IMR-90 (cell line): ENCODE measurements around the gene ZBP1. TPM values are rescaled to one million over a fixed set of nuclear protein-coding genes. Genes with fewer than 3 reads are reported as not detected.

Experiments used
- ATAC-seq: fragments of 200-7000 bp; cut with Tn5 transposase; 2 replicates; pipeline ENCODE4 v1.9.1; 2020; ENCODE audit warnings: low read depth, mild to moderate bottlenecking, moderate library complexity
- BruUV-seq: library from RNA; stranded (reverse); fragments of 400-500 nt; replicated peaks from 2 replicates; lab custom pipeline; 2021; lab: Mats Ljungman, UMichigan
- CTCF ChIA-PET: fragments of 300-600 bp; formaldehyde crosslinking; extraction: SDS; loops from one replicate; lab custom pipeline; 2021; ENCODE audit warnings: antibody characterized with exemption; lab: Yijun Ruan, JAX
- POLR2A ChIA-PET: fragments of 300-600 bp; sonication (Branson Sonifier 250); formaldehyde crosslinking; loops from one replicate; lab custom pipeline; 2022; ENCODE audit warnings: antibody characterized with exemption; ENCODE audit not compliant: unreplicated experiment; lab: Charles Lee
- DNase-seq: peaks from one replicate; pipeline ENCODE4 v3.0.0; 2013
- H2AFZ ChIP-seq: replicated peaks from 2 replicates; pipeline ENCODE3; 2013; ENCODE audit warnings: low read length, mild to moderate bottlenecking; ENCODE audit not compliant: poor library complexity
- H2AK5ac ChIP-seq: 2 replicates; pipeline ENCODE4 v1.6.1; 2013; ENCODE audit warnings: low read depth, low read length, inconsistent platforms
- H2AK9ac ChIP-seq: replicated peaks from 2 replicates; pipeline ENCODE3; 2013; ENCODE audit warnings: mild to moderate bottlenecking, low read depth, low read length, moderate library complexity; ENCODE audit not compliant: poor library complexity
- H2BK120ac ChIP-seq: 2 replicates; pipeline ENCODE4 v1.6.1; 2013; ENCODE audit warnings: low read depth, low read length, inconsistent platforms
- H2BK15ac ChIP-seq: 3 replicates; pipeline ENCODE4 v1.6.1; 2013; ENCODE audit warnings: low read depth, low read length, inconsistent platforms
- H2BK20ac ChIP-seq: 2 replicates; pipeline ENCODE4 v1.6.1; 2013; ENCODE audit warnings: low read depth, mild to moderate bottlenecking, inconsistent platforms, low read length, moderate library complexity
- H2BK5ac ChIP-seq: 2 replicates; pipeline ENCODE4 v1.6.1; 2013; ENCODE audit warnings: mild to moderate bottlenecking, low read depth, low read length, inconsistent platforms; ENCODE audit not compliant: poor library complexity, severe bottlenecking
- H3K14ac ChIP-seq: replicated peaks from 2 replicates; pipeline ENCODE4 v1.6.1; 2013; ENCODE audit warnings: low read depth, low read length, inconsistent platforms
- H3K18ac ChIP-seq: 2 replicates; pipeline ENCODE4 v1.6.1; 2013; ENCODE audit warnings: low read depth, low read length, control low read depth
- H3K23ac ChIP-seq: 2 replicates; pipeline ENCODE4 v1.6.1; 2013; ENCODE audit warnings: low read depth, low read length, inconsistent platforms
- H3K27ac ChIP-seq: 2 replicates; pipeline ENCODE4 v1.5.1; 2013; ENCODE audit warnings: mild to moderate bottlenecking, control low read depth, low read length; ENCODE audit not compliant: insufficient read depth
- H3K27me3 ChIP-seq: 2 replicates; pipeline ENCODE4 v1.6.1; 2013; ENCODE audit warnings: low read length; ENCODE audit not compliant: control insufficient read depth, insufficient read depth
- H3K36me3 ChIP-seq: 2 replicates; pipeline ENCODE4 v1.6.1; 2013; ENCODE audit warnings: low read length, mixed read lengths; ENCODE audit not compliant: control insufficient read depth, insufficient read depth
- H3K4ac ChIP-seq: 2 replicates; pipeline ENCODE4 v1.6.1; 2013; ENCODE audit warnings: low read depth, low read length, inconsistent platforms
- H3K4me1 ChIP-seq: 2 replicates; pipeline ENCODE4 v1.6.1; 2013; ENCODE audit warnings: low read length, mixed read lengths; ENCODE audit not compliant: control insufficient read depth, insufficient read depth
- H3K4me2 ChIP-seq: 2 replicates; pipeline ENCODE4 v1.6.1; 2013; ENCODE audit warnings: low read depth, mild to moderate bottlenecking, control low read depth, low read length, moderate library complexity
- H3K4me3 ChIP-seq: 2 replicates; pipeline ENCODE4 v1.5.1; 2013; ENCODE audit warnings: low read depth, mild to moderate bottlenecking, control low read depth, low read length, moderate library complexity; ENCODE audit not compliant: insufficient read depth
- H3K56ac ChIP-seq: 2 replicates; pipeline ENCODE4 v1.6.1; 2013; ENCODE audit warnings: low read length, inconsistent platforms; ENCODE audit not compliant: insufficient read depth; ENCODE audit errors: extremely low read depth
- H3K79me1 ChIP-seq, 2 experiments: 2 replicates each; pipeline ENCODE4 v1.6.1; 2013; ENCODE audit warnings: low read length in 2 of 2, inconsistent platforms in 1 of 2, low read depth in 1 of 2
- H3K9ac ChIP-seq: 2 replicates; pipeline ENCODE4 v1.6.1; 2013; ENCODE audit warnings: low read depth, low read length, control low read depth
- H3K9me1 ChIP-seq: 2 replicates; pipeline ENCODE4 v1.6.1; 2013; ENCODE audit warnings: low read length, inconsistent platforms; ENCODE audit not compliant: insufficient read depth
- H3K9me3 ChIP-seq: 2 replicates; pipeline ENCODE4 v1.6.1; 2013; ENCODE audit warnings: low read length; ENCODE audit not compliant: control insufficient read depth, insufficient read depth
- H4K20me1 ChIP-seq: 2 replicates; pipeline ENCODE4 v1.6.1; 2013; ENCODE audit warnings: low read length, inconsistent platforms; ENCODE audit not compliant: insufficient read depth
- H4K5ac ChIP-seq: 2 replicates; pipeline ENCODE4 v1.6.1; 2013; ENCODE audit warnings: mild to moderate bottlenecking, low read depth, low read length, control low read depth
- H4K8ac ChIP-seq, 2 experiments: 2 replicates each; pipeline ENCODE4 v1.6.1; 2013; ENCODE audit warnings: low read depth in 2 of 2, low read length in 2 of 2, control low read depth in 1 of 2, inconsistent platforms in 1 of 2
- H4K91ac ChIP-seq: 2 replicates; pipeline ENCODE4 v1.6.1; 2013; ENCODE audit warnings: low read depth, low read length, inconsistent platforms; ENCODE audit not compliant: insufficient read depth
- CHD1 ChIP-seq: IDR thresholded peaks from 2 replicates; pipeline ENCODE4 v1.6.1; 2012; ENCODE audit warnings: low read depth, low read length, improper control_type of control experiment
- MXI1 ChIP-seq: IDR thresholded peaks from 2 replicates; pipeline ENCODE4 v1.6.1; 2012; ENCODE audit warnings: low read depth, mild to moderate bottlenecking, low read length, moderate library complexity, borderline replicate concordance
- RAD21 ChIP-seq: IDR thresholded peaks from 2 replicates; pipeline ENCODE4 v1.6.1; 2012; ENCODE audit warnings: low read length, improper control_type of control experiment
- RCOR1 ChIP-seq: IDR thresholded peaks from 2 replicates; pipeline ENCODE4 v1.6.1; 2012; ENCODE audit warnings: mild to moderate bottlenecking, low read length, improper control_type of control experiment; ENCODE audit not compliant: insufficient replicate concordance
- SMC3 ChIP-seq: fragments of 150-350 bp; IDR thresholded peaks from 2 replicates; pipeline ENCODE4 v1.6.1; 2016; ENCODE audit warnings: low read depth, mild to moderate bottlenecking, antibody characterized with exemption, low read length, moderate library complexity
- WGBS, 2 experiments: methylation state at CpG; one replicate each; pipeline versions ENCODE4 v1.1.5 to v1.1.7; 2013; ENCODE audit warnings: missing lambda C conversion rate in 2 of 2; ENCODE audit not compliant: insufficient read length in 1 of 2; ENCODE audit errors: extremely low coverage in 2 of 2; 5-methylcytosine and 5-hydroxymethylcytosine counted together
- dilution Hi-C: fragments of 300-500 bp; cut with HindIII; formaldehyde crosslinking; loops from one replicate; pipeline ENCODE4 v1.14.3; 2018; ENCODE audit warnings: low sequenced_read_pairs; ENCODE audit not compliant: unreplicated experiment
- in situ Hi-C: fragments of 300-500 bp; cut with MboI; formaldehyde crosslinking; loops from 3 replicates; pipeline ENCODE4 v1.14.3; 2019; ENCODE audit warnings: low sequenced_read_pairs, inconsistent platforms, mixed read lengths
- intact Hi-C: fragments of 100-400 bp; cut with micrococcal nuclease; formaldehyde crosslinking; loops from 2 replicates; pipeline ENCODE4 v1.10.0; 2022
- polyA plus RNA-seq, 3 experiments: library from polyadenylated mRNA; depleted of rRNA; stranded (reverse); fragments of >200 nt; gene quantifications; 2 replicates each; pipeline ENCODE4 v1.2.3, GENCODE V29; 2012; ENCODE audit warnings: low replicate concordance in 1 of 3
- total RNA-seq: library from RNA; depleted of rRNA; stranded (reverse); fragments of >200 nt; gene quantifications from 2 replicates; pipeline ENCODE4 v1.2.3, GENCODE V29; 2012
- TF ChIP-seq, protein P1 (sequence below): conservative IDR thresholded peaks from 2 replicates; pipeline ENCODE4 v1.5.1; 2012; ENCODE audit warnings: mild to moderate bottlenecking, low read depth, low read length, improper control_type of control experiment

The ZBP1 gene
- total and polyA plus RNA-seq, 2 of the 4 experiments (the other 2 are of a cell fraction): not detected

DNA sequence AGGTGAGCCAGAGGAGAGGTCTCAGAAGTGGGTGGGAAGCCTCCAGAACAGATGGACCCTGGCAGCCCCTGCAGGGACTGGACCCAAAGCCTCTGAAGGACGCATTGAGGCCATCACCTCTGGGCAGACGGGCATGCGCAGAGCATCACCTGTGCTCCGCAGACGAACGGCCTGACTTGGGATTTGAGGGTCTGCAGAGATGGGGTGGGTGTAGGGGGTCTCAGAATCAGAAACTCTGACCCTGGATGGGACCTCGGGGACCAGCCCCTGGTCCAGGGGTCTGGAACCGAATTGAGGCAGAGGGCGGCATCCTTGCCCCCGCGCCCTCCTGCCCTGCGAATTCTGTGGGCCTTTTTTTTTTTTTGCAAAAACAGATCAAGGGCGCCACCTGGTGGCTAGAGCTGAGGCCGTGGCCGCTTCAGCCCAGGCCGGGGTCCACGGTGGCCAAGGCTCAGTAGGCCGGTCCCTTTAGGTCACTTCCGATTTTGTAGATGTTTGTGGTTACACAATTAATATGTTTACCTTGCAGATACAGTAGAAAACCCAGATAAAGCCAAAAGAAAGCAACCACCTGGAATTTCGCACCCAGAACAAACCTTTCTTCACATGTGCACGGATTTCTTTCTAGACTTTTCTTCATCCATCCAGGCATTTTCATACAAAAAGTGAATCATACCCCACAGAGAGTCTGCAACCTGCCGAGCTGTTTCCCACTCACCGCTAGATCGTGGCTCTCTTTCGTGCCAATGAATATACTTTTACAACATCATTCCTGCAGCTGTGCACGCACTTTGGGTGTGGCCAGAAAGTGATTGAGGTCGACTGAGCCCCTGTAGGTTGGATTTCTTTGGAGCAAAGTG, 25.9 kb downstream of the ZBP1 start:
- H2BK120ac ChIP-seq: no peak overlapping the region
- no peaks in the 10 kb centered on the region for H3K79me1 ChIP-seq
- H3K9me3 ChIP-seq: no peaks in the 10 kb centered on the region
- ChIA-PET POLR2A (no interaction called here), CTCF (interaction anchor here (0.6 to 1.7 kb wide), 5 partner anchors 79 to 610 kb away, joined by 3 to 10 read pairs (median 4); no protein-coding TSS in a partner anchor)
- H4K8ac ChIP-seq: no peak overlapping the region
- no peak overlapping the region for H2BK5ac ChIP-seq
- BruUV-seq: no TSS peak
- no peak overlapping the region for H3K23ac ChIP-seq
- H3K4me3 ChIP-seq: no peak overlapping the region
- peak; percentile 8 for DNase-seq
- no peak overlapping the region for H3K9ac ChIP-seq
- no peak overlapping the region for H3K4me2 ChIP-seq
- no peak overlapping the region for H2AK5ac ChIP-seq
- no peak overlapping the region for H2BK20ac ChIP-seq
- no peak overlapping the region for H3K27ac ChIP-seq
- dilution Hi-C loops (no loop called here), intact Hi-C loops (loop anchor here (1.0 kb wide), 1 partner anchor 80 kb away; no protein-coding TSS in a partner anchor), in situ Hi-C loops (loop anchor here (5.0 to 10.0 kb wide), 3 partner anchors 82 to 613 kb away; no protein-coding TSS in a partner anchor)
- no peak overlapping the region for H3K14ac ChIP-seq
- TF ChIP-seq SMC3 (peak; percentile 86), RAD21 (peak; percentile 64), CHD1 (no peak), RCOR1 (no peak), MXI1 (no peak)
- TF ChIP-seq, protein P1, sequence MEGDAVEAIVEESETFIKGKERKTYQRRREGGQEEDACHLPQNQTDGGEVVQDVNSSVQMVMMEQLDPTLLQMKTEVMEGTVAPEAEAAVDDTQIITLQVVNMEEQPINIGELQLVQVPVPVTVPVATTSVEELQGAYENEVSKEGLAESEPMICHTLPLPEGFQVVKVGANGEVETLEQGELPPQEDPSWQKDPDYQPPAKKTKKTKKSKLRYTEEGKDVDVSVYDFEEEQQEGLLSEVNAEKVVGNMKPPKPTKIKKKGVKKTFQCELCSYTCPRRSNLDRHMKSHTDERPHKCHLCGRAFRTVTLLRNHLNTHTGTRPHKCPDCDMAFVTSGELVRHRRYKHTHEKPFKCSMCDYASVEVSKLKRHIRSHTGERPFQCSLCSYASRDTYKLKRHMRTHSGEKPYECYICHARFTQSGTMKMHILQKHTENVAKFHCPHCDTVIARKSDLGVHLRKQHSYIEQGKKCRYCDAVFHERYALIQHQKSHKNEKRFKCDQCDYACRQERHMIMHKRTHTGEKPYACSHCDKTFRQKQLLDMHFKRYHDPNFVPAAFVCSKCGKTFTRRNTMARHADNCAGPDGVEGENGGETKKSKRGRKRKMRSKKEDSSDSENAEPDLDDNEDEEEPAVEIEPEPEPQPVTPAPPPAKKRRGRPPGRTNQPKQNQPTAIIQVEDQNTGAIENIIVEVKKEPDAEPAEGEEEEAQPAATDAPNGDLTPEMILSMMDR: peak; percentile 75
- peak; percentile 51; the same call in 1 of the 2 replicates for ATAC-seq
- H3K18ac ChIP-seq: no peak overlapping the region
- no peak overlapping the region for H4K91ac ChIP-seq
- H3K9me1 ChIP-seq: no peaks in the 10 kb centered on the region
- no peak overlapping the region for H3K4ac ChIP-seq
- no peak overlapping the region for H2AFZ ChIP-seq
- no peak overlapping the region for H4K5ac ChIP-seq
- no peaks in the 10 kb centered on the region for H3K36me3 ChIP-seq
- no peak overlapping the region for H2AK9ac ChIP-seq
- peaks cover 11% of the 10 kb centered on the region; the same call in 1 of the 2 replicates for H3K27me3 ChIP-seq
- H3K56ac ChIP-seq: no peak overlapping the region
- no peaks in the 10 kb centered on the region; the same call in 1 of the 2 replicates for H4K20me1 ChIP-seq
- no peaks in the 10 kb centered on the region for H3K4me1 ChIP-seq
- WGBS, 2 experiments: 13% methylated on average over 9 of the region's 27 CpGs; no CpG with 5 or more reads in 1 of the 2 experiments
- no peak overlapping the region for H2BK15ac ChIP-seq
